Stimulated activated CD4-positive, alpha-beta T cell treated with anti-CD3 and anti-CD28 coated beads, Interleukin-4, amount 100 ng/mL, for 1 hour (primary cell): Measurements from ENCODE around the gene SLC9B1.
"Not testable (repeated sequence)": the region's sequence is repeated elsewhere in the genome, so short reads cannot be mapped to it uniquely, and the experiment has no call there.

ENCODE experiments used
- DNase-seq: peaks from one replicate; pipeline ENCODE4 v3.0.0-alpha.2; 2020

Gene SLC9B1

DNA sequence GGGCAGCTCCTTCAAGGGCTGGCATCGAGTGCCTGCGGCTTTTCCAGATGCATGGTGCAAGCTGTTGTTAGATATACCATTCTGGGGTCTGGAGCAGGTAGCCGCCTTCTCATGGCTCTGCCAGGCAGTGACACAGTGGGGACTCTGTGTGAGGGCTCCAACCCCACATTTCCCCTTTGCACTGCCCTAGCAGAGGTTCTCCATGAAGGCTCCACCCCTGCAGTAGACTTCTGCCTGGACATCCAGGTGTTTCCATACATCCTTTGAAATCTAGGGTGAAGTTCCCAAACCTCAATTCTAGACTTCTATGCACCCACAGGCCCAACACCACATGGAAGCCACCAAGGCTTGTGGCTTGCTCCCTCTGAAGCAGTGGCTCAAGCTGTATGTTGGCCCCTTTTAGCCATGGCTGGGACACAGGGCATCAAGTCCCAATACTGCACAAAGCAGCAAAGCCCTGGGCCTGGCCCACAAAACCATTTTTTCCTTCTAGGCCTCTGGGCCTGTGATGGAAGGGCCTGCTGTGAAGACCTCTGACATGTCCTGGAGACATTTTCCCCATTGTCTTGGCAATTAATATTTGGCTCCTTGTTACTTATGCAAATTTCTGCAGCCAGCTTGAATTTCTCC, 141.9 kb downstream of the SLC9B1 start:
- DNase-seq: not testable (repeated sequence)

GRCh38 chr4:102871772-102872171, 147.7 kb downstream of the SLC9B1 start:
- no peak for DNase-seq

- peak; percentile 58 for DNase-seq
Observed at GRCh38 chr4:102869569-102870197, 149.8 kb downstream of the SLC9B1 start.

GRCh38 chr4:102868781-102869568, 150.5 kb downstream of the SLC9B1 start, which contains the start of gene CISD2:
TSS of gene CISD2 (plus strand) at chr4:102868992. CDS start at chr4:102869085, 93 bp downstream.
- DNase-seq: peak; percentile 89

DNA sequence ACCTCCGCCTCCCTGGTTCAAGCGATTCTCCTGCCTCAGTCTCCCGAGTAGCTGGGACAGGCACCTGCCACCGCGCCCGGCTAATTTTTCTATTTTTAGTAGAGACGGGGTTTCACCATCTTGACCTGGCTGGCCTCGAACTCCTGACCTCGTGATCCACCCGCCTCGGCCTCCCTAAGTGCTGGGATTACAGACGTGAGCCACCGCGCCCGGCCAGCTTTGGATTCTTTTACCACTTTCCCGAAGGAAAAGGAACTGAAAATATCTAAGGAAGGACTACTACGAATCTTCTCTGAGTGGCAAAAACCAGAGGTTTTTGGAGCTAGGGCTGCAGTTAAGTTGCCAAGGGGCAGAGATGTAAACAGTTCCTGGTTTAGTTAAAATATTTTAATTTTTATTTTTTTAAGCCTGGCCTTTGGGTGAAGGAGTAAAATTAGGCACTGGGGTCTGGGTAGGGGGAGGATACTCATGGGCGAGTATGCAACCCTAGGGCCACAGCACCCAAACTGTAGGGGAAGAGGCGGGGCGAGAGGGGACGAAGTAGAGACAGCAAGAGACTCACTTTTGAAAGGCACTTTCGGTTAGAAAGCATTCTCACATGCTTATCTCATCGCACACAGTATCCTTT, 151.2 kb downstream of the SLC9B1 start:
- peak; percentile 25 for DNase-seq

DNA sequence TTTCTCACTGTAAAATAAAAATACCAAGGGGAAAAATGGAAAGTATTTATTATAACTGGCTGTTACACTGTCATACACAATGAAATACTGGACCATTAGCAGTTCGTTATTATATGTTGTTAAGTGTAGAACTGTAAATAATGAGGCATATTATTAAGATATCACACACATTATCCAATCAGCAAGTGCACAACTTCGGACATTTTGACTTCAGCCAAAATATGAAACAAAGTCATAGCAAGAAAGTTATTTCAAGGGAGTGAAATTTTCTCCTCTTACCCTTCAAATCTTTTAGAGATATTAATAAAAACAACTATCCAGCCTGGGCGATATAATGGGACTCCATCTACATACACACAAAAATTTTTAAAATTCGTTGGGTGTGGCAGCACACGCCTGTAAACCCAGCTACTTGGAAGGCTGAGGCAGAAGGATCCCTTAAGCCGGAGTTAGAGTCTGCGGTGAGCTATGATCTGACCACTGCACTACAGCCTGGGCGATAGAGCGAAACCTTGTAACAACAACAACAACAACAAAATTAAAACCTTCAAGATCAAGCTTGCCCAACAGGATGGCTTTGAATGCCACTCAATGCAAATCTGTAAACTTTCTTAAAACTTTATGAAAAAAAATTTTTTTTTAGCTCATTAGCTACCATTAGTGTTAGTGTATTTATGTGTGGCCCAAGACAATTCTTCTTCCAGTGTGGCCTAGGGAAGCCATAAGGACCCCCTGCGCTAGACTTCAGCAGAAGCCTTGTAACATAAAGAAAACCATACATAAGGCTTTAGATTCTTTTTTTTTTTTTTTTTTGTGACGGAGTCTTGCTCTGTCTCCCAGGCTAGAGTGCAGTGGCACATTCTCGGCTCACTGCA, 152.0 kb downstream of the SLC9B1 start:
- no peak for DNase-seq

DNA sequence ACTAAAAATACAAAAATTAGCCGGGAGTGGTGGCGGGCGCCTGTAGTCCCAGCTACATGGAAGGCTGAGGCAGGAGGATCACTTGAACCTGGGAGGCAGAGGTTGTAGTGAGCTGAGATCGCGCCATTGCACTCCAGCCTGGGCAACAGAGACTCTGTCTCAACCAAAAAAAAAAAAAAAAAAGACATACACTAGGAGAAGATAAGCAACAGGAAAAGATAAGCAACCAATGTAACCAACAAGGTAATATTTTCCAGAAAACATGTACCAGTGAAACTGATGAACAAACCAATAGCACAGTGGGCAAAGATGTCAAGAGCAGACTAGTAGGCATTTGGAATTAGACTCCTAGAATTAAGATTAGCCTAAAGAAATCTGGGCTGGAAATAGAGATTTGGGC, 154.2 kb downstream of the SLC9B1 start:
- not testable (repeated sequence) for DNase-seq

DNA sequence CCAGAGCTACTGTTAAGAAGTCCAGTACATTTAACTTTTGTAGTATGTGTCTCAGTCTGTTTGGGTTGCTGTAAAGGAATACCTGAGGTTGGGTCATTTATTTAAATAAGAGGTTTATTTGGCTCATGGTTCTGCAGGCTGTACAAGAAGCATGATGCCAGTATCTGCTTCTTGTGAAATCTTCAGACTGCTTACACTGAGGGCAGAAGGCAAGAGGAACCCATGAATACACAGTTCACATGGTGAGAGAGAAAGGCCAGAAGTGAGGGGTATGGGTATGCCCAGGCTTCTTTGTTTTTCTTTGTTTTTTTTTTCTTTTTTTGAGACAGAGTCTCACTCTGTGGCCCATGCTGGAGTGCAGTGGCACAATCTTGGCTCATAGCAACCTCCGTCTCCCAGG, 156.8 kb downstream of the SLC9B1 start:
- DNase-seq: no peak

GRCh38 chr4:102862016-102862415, 157.5 kb downstream of the SLC9B1 start:
- no peak for DNase-seq

DNA sequence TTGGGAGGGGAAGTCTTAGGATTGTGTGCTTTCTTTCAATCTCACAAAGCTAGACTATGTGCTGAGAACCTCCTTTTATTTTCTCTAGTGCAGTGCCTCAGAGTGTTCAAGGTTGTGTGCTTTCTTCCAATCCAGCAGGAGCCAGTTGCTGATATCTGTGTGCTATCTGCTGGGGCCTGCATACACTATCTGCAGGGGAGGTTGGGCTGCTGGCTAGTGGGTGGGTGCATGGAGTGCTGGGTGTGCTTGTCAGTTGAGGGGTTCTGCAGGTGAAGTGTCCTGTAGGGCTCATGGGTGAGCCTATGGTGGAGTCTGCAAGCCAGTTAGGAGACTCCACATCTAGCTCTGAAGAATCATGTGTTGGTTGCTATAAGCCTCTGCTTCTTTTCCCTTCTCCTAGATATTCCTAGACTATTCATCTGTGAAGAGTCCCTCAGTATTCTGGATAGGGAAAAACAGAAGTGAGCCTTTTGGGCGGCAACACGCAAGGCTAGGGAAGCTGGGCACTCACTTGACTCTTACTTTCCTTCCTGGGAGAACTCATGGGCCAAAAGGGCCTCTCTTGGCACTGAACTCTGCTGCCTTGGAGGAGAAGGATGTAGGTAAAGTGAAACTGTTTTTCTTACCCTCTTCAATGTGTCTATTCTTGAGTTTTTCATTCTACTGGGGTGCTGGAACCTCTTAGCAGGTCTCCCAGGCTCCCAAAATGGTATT, 158.7 kb downstream of the SLC9B1 start:
- no peak for DNase-seq

GRCh38 chr4:102858828-102859464, 160.6 kb downstream of the SLC9B1 start:
- no peak for DNase-seq
